CD14-positive monocyte (primary cell): Measurements from ENCODE around the gene TLR10. TPM values are rescaled to one million over a fixed set of nuclear protein-coding genes. Genes with fewer than 3 reads are reported as not detected.

Experiments used
- DNase-seq, 3 donors: peaks; one replicate each; pipeline ENCODE4 v3.0.0-alpha.2; 2011 to 2022
- H2AFZ ChIP-seq: 2 replicates; pipeline ENCODE4 v1.6.0; 2012; ENCODE audit warnings: mild to moderate bottlenecking, low read depth, low read length, inconsistent platforms; ENCODE audit not compliant: insufficient read depth, poor library complexity, severe bottlenecking
- H3K27ac ChIP-seq, 2 donors: 1 replicate in 1 of 2; 2 replicates in 1 of 2; pipeline ENCODE4 v1.5.1; 2012 to 2013; ENCODE audit warnings: low read length in 2 of 2, control low read depth in 1 of 2, inconsistent platforms in 1 of 2, low read depth in 1 of 2, mild to moderate bottlenecking in 1 of 2
- H3K27me3 ChIP-seq, 2 donors: one replicate each; pipeline versions ENCODE4 v1.6.0 to v1.6.1; 2011 to 2013; ENCODE audit warnings: low read length in 2 of 2; ENCODE audit not compliant: control insufficient read depth in 2 of 2, insufficient read depth in 2 of 2
- H3K36me3 ChIP-seq, 2 donors: replicated peaks in 1 of 2; 1 replicate in 1 of 2; 2 replicates in 1 of 2; pipeline versions ENCODE4 v1.5.1 to v1.6.1; 2012 to 2013; ENCODE audit warnings: low read length in 2 of 2, control low read depth in 1 of 2, inconsistent platforms in 1 of 2, mild to moderate bottlenecking in 1 of 2; ENCODE audit not compliant: insufficient read depth in 2 of 2, control insufficient read depth in 1 of 2
- H3K4me1 ChIP-seq, 2 donors: 1 replicate in 1 of 2; 2 replicates in 1 of 2; pipeline versions ENCODE4 v1.5.1 to v1.6.1; 2012 to 2013; ENCODE audit warnings: low read length in 2 of 2, control low read depth in 1 of 2, inconsistent platforms in 1 of 2, mild to moderate bottlenecking in 1 of 2, moderate library complexity in 1 of 2; ENCODE audit not compliant: insufficient read depth in 2 of 2, control insufficient read depth in 1 of 2
- H3K4me2 ChIP-seq: replicated peaks from 2 replicates; pipeline ENCODE3; 2012; ENCODE audit warnings: low read length, moderate library complexity, mild to moderate bottlenecking; ENCODE audit not compliant: poor library complexity, severe bottlenecking; ENCODE audit errors: extremely low read depth
- H3K4me3 ChIP-seq, 3 experiments: fragments of 200-600 bp in 1 of 3; sonication (generic) in 1 of 3; replicated peaks in 1 of 3; 1 replicate in 2 of 3; 2 replicates in 1 of 3; pipeline ENCODE4 v1.5.1; 2011 to 2013; ENCODE audit warnings: low read length in 3 of 3, mild to moderate bottlenecking in 3 of 3, control low read depth in 2 of 3, low read depth in 2 of 3, inconsistent platforms in 1 of 3, moderate library complexity in 1 of 3
- H3K79me2 ChIP-seq: 2 replicates; pipeline ENCODE4 v1.6.0; 2012; ENCODE audit warnings: mild to moderate bottlenecking, control low read depth, inconsistent platforms, low read length, moderate library complexity; ENCODE audit not compliant: insufficient read depth
- H3K9ac ChIP-seq: 2 replicates; pipeline ENCODE4 v1.6.0; 2017; ENCODE audit warnings: low read length, mild to moderate bottlenecking; ENCODE audit not compliant: insufficient read depth, poor library complexity, severe bottlenecking
- H3K9me3 ChIP-seq, 2 donors: replicated peaks in 1 of 2; 1 replicate in 1 of 2; 2 replicates in 1 of 2; pipeline versions ENCODE4 v1.5.1 to v1.6.1; 2012 to 2013; ENCODE audit warnings: low read length in 2 of 2, control low read depth in 1 of 2; ENCODE audit not compliant: control insufficient read depth in 1 of 2, insufficient read depth in 1 of 2
- H4K20me1 ChIP-seq: 2 replicates; pipeline ENCODE4 v1.6.0; 2012; ENCODE audit warnings: mild to moderate bottlenecking, low read length, control low read depth, moderate library complexity; ENCODE audit not compliant: insufficient read depth
- H3K27ac Mint-ChIP-seq, 7 donors: one replicate each; pipeline ENCODE4 v1.8.0; 2020; ENCODE audit warnings: mild to moderate bottlenecking in 7 of 7, mixed read lengths in 7 of 7, moderate library complexity in 6 of 7, inconsistent platforms in 2 of 7
- H3K27me3 Mint-ChIP-seq, 3 donors: one replicate each; pipeline ENCODE4 v1.8.0; 2021 to 2022; ENCODE audit warnings: low read depth in 3 of 3, mild to moderate bottlenecking in 3 of 3, mixed read lengths in 3 of 3, moderate library complexity in 3 of 3, inconsistent platforms in 1 of 3
- H3K36me3 Mint-ChIP-seq, 2 donors: one replicate each; pipeline ENCODE4 v1.8.0; 2020; ENCODE audit warnings: mixed read lengths in 2 of 2, inconsistent platforms in 1 of 2, mild to moderate bottlenecking in 1 of 2
- H3K4me1 Mint-ChIP-seq: one replicate; pipeline ENCODE4 v1.8.0; 2020; ENCODE audit warnings: mild to moderate bottlenecking, mixed read lengths
- H3K4me3 Mint-ChIP-seq, 2 donors: one replicate each; pipeline ENCODE4 v1.8.0; 2020; ENCODE audit warnings: mild to moderate bottlenecking in 2 of 2, mixed read lengths in 2 of 2, moderate library complexity in 1 of 2
- H3K9me3 Mint-ChIP-seq, 7 donors: one replicate each; pipeline ENCODE4 v1.8.0; 2020 to 2022; ENCODE audit warnings: mixed read lengths in 7 of 7, mild to moderate bottlenecking in 6 of 7, moderate library complexity in 6 of 7, inconsistent platforms in 2 of 7
- CTCF ChIP-seq: fragments of 200-600 bp; IDR thresholded peaks from one replicate; pipeline ENCODE4 v1.8.0; 2022; ENCODE audit warnings: antibody characterized with exemption, mild to moderate bottlenecking
- WGBS: methylation state at CpG from one replicate; pipeline ENCODE4 v1.1.5; 2013; ENCODE audit warnings: missing lambda C conversion rate; ENCODE audit not compliant: insufficient coverage; 5-methylcytosine and 5-hydroxymethylcytosine counted together
- intact Hi-C, 2 donors: fragments of 100-400 bp; cut with micrococcal nuclease; formaldehyde crosslinking; loops; one replicate each; pipeline versions ENCODE4 v1.15.0 to v1.15.1; 2023
- polyA plus RNA-seq, 3 donors: library from polyadenylated mRNA; depleted of rRNA in 1 of 3; unstranded in 2 of 3; stranded (reverse) in 1 of 3; fragments of 300-500 nt in 2 of 3; fragments of >200 nt in 1 of 3; fragmentation: Illumina TruSeq in 2 of 3; gene quantifications; 1 replicate in 2 of 3; 2 replicates in 1 of 3; pipeline ENCODE4 v1.2.3, GENCODE V29; 2012 to 2021

The TLR10 gene
- polyA plus RNA-seq, 3 donors = 1.1 to 1.2 (median 1.1) TPM

- H2AFZ ChIP-seq = no peak overlapping the region
- peaks cover 67% of the 10 kb centered on the region for H3K4me1 Mint-ChIP-seq
- H3K9me3 ChIP-seq = no peaks in the 10 kb centered on the region
- peak overlapping the region; percentile 95 to 99 (median 97) for H3K27ac Mint-ChIP-seq
- H3K9ac ChIP-seq = peak overlapping the region; percentile 63
- intact Hi-C loops = loop anchor here in 1 of 2 donors (2.0 kb wide), 1 partner anchor 41 kb away; the partner anchor contains the start of gene TLR6
- TF ChIP-seq CTCF = no peak
- peaks cover 51 to 61% of the 10 kb centered on the region in 2 donors for H3K4me1 ChIP-seq
- peak; percentile 77 to 86 (median 84) for DNase-seq
- H4K20me1 ChIP-seq = no peaks in the 10 kb centered on the region
- peak overlapping the region in 2 of 3 experiments; percentile 25 to 60 for H3K4me3 ChIP-seq
- H3K36me3 Mint-ChIP-seq = peaks cover 17% of the 10 kb centered on the region in 2 donors
- peak overlapping the region; percentile 55 for H3K4me2 ChIP-seq
- 0% methylated on average over 2 of the region's 3 CpGs for WGBS
- H3K79me2 ChIP-seq = no peaks in the 10 kb centered on the region
- H3K27ac ChIP-seq = peak overlapping the region; percentile 41 to 95
- H3K27me3 Mint-ChIP-seq = no peaks in the 10 kb centered on the region
- H3K36me3 ChIP-seq = no peaks in the 10 kb centered on the region
- H3K4me3 Mint-ChIP-seq = peak overlapping the region; percentile 70 to 84
- H3K9me3 Mint-ChIP-seq = peaks cover 0 to 4% (median 0%) of the 10 kb centered on the region in 7 donors
- H3K27me3 ChIP-seq = no peaks in the 10 kb centered on the region
These were observed 33.3 kb upstream of the TLR10 start for GRCh38 chr4:38815885-38816782.

- Histone ChIP-seq H3K9me3 (no peaks in the 10 kb centered on the region), H3K27me3 (no peaks in the 10 kb centered on the region), H3K27ac (peak overlapping the region in 1 of 2 donors; percentile 95), H3K4me3 (no peak overlapping the region), H3K4me2 (no peak overlapping the region), H3K79me2 (no peaks in the 10 kb centered on the region), H3K36me3 (no peaks in the 10 kb centered on the region), H2AFZ (no peak overlapping the region), H4K20me1 (no peaks in the 10 kb centered on the region), H3K9ac (no peak overlapping the region), H3K4me1 (peaks cover 58 to 61% of the 10 kb centered on the region in 2 donors)
- Mint-ChIP-seq H3K36me3 (peaks cover 17 to 22% of the 10 kb centered on the region in 2 donors), H3K4me1 (peaks cover 68% of the 10 kb centered on the region), H3K27ac (peak overlapping the region in 6 of 7 donors; percentile 6 to 95 (median 49)), H3K9me3 (peaks cover 0 to 4% (median 0%) of the 10 kb centered on the region in 7 donors), H3K27me3 (no peaks in the 10 kb centered on the region), H3K4me3 (no peak overlapping the region)
- intact Hi-C loops = no loop called here
- no peak for DNase-seq
- TF ChIP-seq CTCF = no peak
- 7% methylated on average over 2 of the region's 3 CpGs for WGBS
These were observed 31.6 kb upstream of the TLR10 start for GRCh38 chr4:38814386-38814785.
